Erythroblast (primary cell): ENCODE data around the gene SHISAL2B.

Source experiments
- GATA1 ChIP-seq: IDR thresholded peaks from 2 replicates; pipeline ENCODE4 v1.6.1; 2011; ENCODE audit warnings: low read depth, mild to moderate bottlenecking, control low read depth, low read length, moderate library complexity
- POLR2A ChIP-seq: IDR thresholded peaks from 2 replicates; pipeline ENCODE4 v1.6.1; 2011; ENCODE audit warnings: mild to moderate bottlenecking, low read length

DNA sequence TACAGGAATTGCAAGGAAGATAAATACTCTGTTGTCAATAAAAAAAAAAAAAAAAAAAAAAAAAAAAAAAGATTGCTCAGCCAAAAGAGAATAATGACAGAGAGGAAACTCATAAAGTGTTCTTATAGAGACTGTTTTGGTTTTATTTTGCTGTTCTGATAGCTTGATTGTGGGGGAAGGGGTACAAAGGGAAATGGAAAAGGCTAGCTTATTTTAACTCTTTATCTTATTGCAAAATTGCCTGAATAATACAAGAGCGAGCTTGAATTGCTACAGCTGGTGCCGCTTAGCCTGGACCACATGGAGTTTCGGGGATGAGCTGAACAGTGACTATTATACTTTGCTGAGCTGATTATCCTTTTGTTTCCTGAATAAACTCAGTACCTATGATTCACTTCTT lies 31.0 kb upstream of the SHISAL2B start:
- TF ChIP-seq POLR2A (no peak), GATA1 (no peak)
